Loucy (cell line): ENCODE data around the gene PBRM1.

Source experiments
- CTCF ChIP-seq: fragments of 200-600 bp; sonication (generic); conservative IDR thresholded peaks from 2 replicates; pipeline ENCODE4 v1.5.1; 2014; ENCODE audit warnings: mild to moderate bottlenecking, antibody characterized with exemption, low read length
- EZH2phosphoT487 ChIP-seq: fragments of 200-600 bp; IDR thresholded peaks from 2 replicates; pipeline ENCODE4 v1.6.1; 2018; ENCODE audit warnings: antibody characterized with exemption, mild to moderate bottlenecking, moderate library complexity, borderline replicate concordance

GRCh38 chr3:52517796-52518722 is 167.7 kb downstream of the PBRM1 start:
- TF ChIP-seq CTCF (no peak), EZH2phosphoT487 (no peak)
